Vagina (tissue), 2 donors: ENCODE measurements around the gene LPP. TPM values are rescaled to one million over a fixed set of nuclear protein-coding genes. Genes with fewer than 3 reads are reported as not detected.

Experiments used
- DNase-seq, 2 donors: peaks; one replicate each; pipeline ENCODE4 v3.0.0-alpha.2; 2017; ENCODE audit errors: extremely low spot score in 2 of 2
- H3K27ac ChIP-seq: fragments of 200-600 bp; sonication (generic); one replicate; pipeline ENCODE4 v1.5.1; 2019
- H3K27me3 ChIP-seq: fragments of 200-600 bp; sonication (generic); one replicate; pipeline ENCODE4 v1.5.1; 2019
- H3K36me3 ChIP-seq, 2 donors: fragments of 200-600 bp; sonication (generic); one replicate each; pipeline ENCODE4 v1.5.1; 2017 to 2019
- H3K4me1 ChIP-seq: fragments of 200-600 bp; sonication (generic); one replicate; pipeline ENCODE4 v1.5.1; 2019
- H3K4me3 ChIP-seq, 2 donors: fragments of 200-600 bp; sonication (generic); 1 replicate in 1 of 2; 2 replicates in 1 of 2; pipeline ENCODE4 v1.5.1; 2016 to 2019
- H3K9me3 ChIP-seq: fragments of 200-600 bp; sonication (generic); one replicate; pipeline ENCODE4 v1.5.1; 2019
- CTCF ChIP-seq, 3 experiments: fragments of 450-650 bp in 2 of 3; fragments of 200-600 bp in 1 of 3; sonication (generic) in 1 of 3; IDR thresholded peaks; one replicate each; pipeline ENCODE4 v1.5.1; 2017 to 2019; ENCODE audit warnings: antibody characterized with exemption in 3 of 3, mild to moderate bottlenecking in 2 of 3, moderate library complexity in 2 of 3
- POLR2A ChIP-seq, 2 donors: fragments of 450-650 bp; IDR thresholded peaks; one replicate each; pipeline ENCODE4 v1.6.1; 2017; ENCODE audit warnings: antibody characterized with exemption in 2 of 2, mild to moderate bottlenecking in 2 of 2, moderate library complexity in 2 of 2
- POLR2AphosphoS5 ChIP-seq, 2 donors: sonication (generic); formaldehyde crosslinking; IDR thresholded peaks; one replicate each; pipeline ENCODE4 v1.9.0; 2017; ENCODE audit warnings: antibody characterized with exemption in 2 of 2, mild to moderate bottlenecking in 2 of 2, low read depth in 1 of 2; ENCODE audit not compliant: insufficient read depth in 1 of 2
- intact Hi-C: fragments of 100-400 bp; cut with DNase I; formaldehyde crosslinking; loops from one replicate; pipeline ENCODE4 v1.15.1; 2023
- total RNA-seq: library from RNA; depleted of rRNA; stranded (reverse); fragments of >200 nt; gene quantifications from one replicate; pipeline ENCODE4 v1.2.3, GENCODE V29; 2016

The LPP gene
- total RNA-seq, 1 donor from 2014 or later: 248 TPM

DNA sequence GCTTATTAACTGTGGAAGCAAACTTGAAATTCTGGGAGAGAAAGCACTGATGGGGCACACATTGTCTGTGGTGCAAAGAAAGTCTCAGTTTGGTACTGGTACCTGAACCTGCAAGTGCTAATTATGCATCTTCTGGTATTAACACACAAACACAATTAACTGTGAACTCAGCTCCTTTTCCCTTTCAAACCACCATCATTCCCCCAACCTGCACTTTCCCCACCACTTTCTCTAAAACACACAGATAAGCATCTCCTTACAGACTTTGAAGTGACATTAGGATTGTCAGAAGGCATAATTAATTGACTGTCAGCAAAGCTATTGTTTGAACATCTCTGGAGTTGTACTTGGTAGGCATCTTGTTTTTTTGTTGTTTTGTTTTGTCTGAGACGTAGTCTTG lies 565.6 kb downstream of the LPP start:
- Histone ChIP-seq H3K36me3 (no peaks in the 10 kb centered on the region), H3K4me3 (no peak overlapping the region), H3K9me3 (no peaks in the 10 kb centered on the region), H3K4me1 (no peaks in the 10 kb centered on the region), H3K27me3 (no peaks in the 10 kb centered on the region), H3K27ac (no peak overlapping the region)
- intact Hi-C loops: no loop called here
- DNase-seq: no peak
- TF ChIP-seq CTCF (IDR thresholded peaks at IDR 0.05): no peak
- TF ChIP-seq POLR2A (IDR thresholded peaks at IDR 0.05): no peak
- TF ChIP-seq POLR2AphosphoS5 (IDR thresholded peaks at IDR 0.05; ENCODE audit: insufficient read depth in 1 of 2, low read depth in 1 of 2): no peak

- intact Hi-C loops: no loop called here
- no peak overlapping the region for H3K27ac ChIP-seq
- no peaks in the 10 kb centered on the region for H3K36me3 ChIP-seq
- no peak for DNase-seq
- H3K4me1 ChIP-seq: no peaks in the 10 kb centered on the region
- TF ChIP-seq CTCF (IDR thresholded peaks at IDR 0.05) (no peak), POLR2AphosphoS5 (IDR thresholded peaks at IDR 0.05; ENCODE audit: insufficient read depth in 1 of 2, low read depth in 1 of 2) (no peak), POLR2A (IDR thresholded peaks at IDR 0.05) (no peak)
- no peaks in the 10 kb centered on the region for H3K9me3 ChIP-seq
- H3K27me3 ChIP-seq: no peaks in the 10 kb centered on the region
- no peak overlapping the region for H3K4me3 ChIP-seq
Measured at GRCh38 chr3:188720215-188720614, 566.3 kb downstream of the LPP start.

GRCh38 chr3:188720636-188721035 lies 566.7 kb downstream of the LPP start:
- Histone ChIP-seq H3K4me3 (no peak overlapping the region), H3K36me3 (no peaks in the 10 kb centered on the region), H3K4me1 (no peaks in the 10 kb centered on the region), H3K27me3 (no peaks in the 10 kb centered on the region), H3K9me3 (no peaks in the 10 kb centered on the region), H3K27ac (no peak overlapping the region)
- intact Hi-C loops: no loop called here
- DNase-seq: no peak
- TF ChIP-seq POLR2AphosphoS5 (IDR thresholded peaks at IDR 0.05; ENCODE audit: insufficient read depth in 1 of 2, low read depth in 1 of 2) (no peak), POLR2A (IDR thresholded peaks at IDR 0.05) (no peak), CTCF (IDR thresholded peaks at IDR 0.05) (no peak)

DNA sequence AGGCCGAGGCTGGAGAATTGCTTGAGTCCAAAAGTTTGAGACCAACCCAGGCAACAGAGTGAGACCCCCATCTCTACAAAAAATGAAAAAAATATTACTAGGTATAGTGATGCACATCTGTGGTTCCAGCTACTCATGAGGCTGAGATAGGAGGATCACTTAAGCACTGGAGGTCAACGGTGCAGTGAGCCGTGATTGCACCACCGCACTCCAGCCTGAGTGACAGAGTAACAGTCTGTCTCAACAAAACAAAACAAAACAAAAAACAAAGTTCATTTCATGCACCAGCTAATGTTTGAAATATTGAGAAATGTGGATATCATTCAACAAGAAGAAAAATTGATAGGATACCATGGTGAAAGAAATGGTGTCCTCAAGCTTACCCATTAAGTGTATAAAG lies 567.4 kb downstream of the LPP start:
- no peak for DNase-seq

DNA sequence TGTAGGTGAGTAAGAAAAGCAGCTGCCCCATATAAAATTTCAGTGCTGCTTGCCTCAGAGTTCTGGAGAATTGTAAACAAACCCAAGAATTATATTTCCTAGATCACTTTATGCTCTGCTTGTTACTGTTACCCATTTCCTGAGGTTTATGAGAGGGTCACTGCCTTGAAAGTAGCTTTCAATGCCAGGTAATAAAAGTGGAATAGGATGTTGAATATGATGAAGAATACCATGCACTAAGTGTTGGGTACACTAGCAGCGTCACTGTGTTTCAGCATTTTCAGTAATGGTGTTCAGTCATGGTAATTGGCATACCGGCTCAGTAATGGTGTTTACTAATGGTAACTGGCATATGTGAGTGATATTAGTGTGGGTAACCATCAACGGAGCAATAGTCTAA lies 568.0 kb downstream of the LPP start:
- no peak overlapping the region for H3K27ac ChIP-seq
- H3K27me3 ChIP-seq: no peaks in the 10 kb centered on the region
- no peak overlapping the region for H3K4me3 ChIP-seq
- TF ChIP-seq POLR2A (IDR thresholded peaks at IDR 0.05): no peak
- no peak for TF ChIP-seq CTCF (IDR thresholded peaks at IDR 0.05)
- TF ChIP-seq POLR2AphosphoS5 (IDR thresholded peaks at IDR 0.05; ENCODE audit: insufficient read depth in 1 of 2, low read depth in 1 of 2): no peak
- intact Hi-C loops: no loop called here
- H3K4me1 ChIP-seq: no peaks in the 10 kb centered on the region
- DNase-seq: no peak
- no peaks in the 10 kb centered on the region for H3K9me3 ChIP-seq
- H3K36me3 ChIP-seq: no peaks in the 10 kb centered on the region

More for the DNA sequence above, 567.4 kb downstream of the LPP start:
- Histone ChIP-seq H3K9me3 (no peaks in the 10 kb centered on the region), H3K36me3 (no peaks in the 10 kb centered on the region), H3K27ac (no peak overlapping the region), H3K27me3 (no peaks in the 10 kb centered on the region), H3K4me3 (no peak overlapping the region), H3K4me1 (no peaks in the 10 kb centered on the region)
- no peak for TF ChIP-seq POLR2AphosphoS5 (IDR thresholded peaks at IDR 0.05; ENCODE audit: insufficient read depth in 1 of 2, low read depth in 1 of 2)
- TF ChIP-seq CTCF (IDR thresholded peaks at IDR 0.05): no peak
- TF ChIP-seq POLR2A (IDR thresholded peaks at IDR 0.05): no peak
- intact Hi-C loops: no loop called here
